Fibroblast of villous mesenchyme (primary cell): ENCODE measurements around the gene OCRL. TPM values are rescaled to one million over a fixed set of nuclear protein-coding genes. Genes with fewer than 3 reads are reported as not detected.
A peak's percentile ranks its signal among the peaks of the same experiment; 100 is the strongest.

Experiments used
- DNase-seq: peaks from one replicate; pipeline ENCODE4 v3.0.0-alpha.2; 2010; ENCODE audit warnings: low read depth
- H3K4me3 ChIP-seq: 2 replicates; pipeline ENCODE4 v1.5.1; 2011; ENCODE audit warnings: low read depth, mild to moderate bottlenecking, low read length
- total RNA-seq: library from RNA; depleted of rRNA; stranded (reverse); fragments of >200 nt; gene quantifications from 2 replicates; pipeline ENCODE4 v1.2.3, GENCODE V29; 2012
- TF ChIP-seq, protein P1 (sequence below): IDR thresholded peaks from 2 replicates; pipeline ENCODE4 v1.5.1; 2012; ENCODE audit warnings: low read depth, mild to moderate bottlenecking, low read length; ENCODE audit not compliant: insufficient read depth

OCRL gene
- total RNA-seq, 1 donor, result 24.6 TPM

DNA sequence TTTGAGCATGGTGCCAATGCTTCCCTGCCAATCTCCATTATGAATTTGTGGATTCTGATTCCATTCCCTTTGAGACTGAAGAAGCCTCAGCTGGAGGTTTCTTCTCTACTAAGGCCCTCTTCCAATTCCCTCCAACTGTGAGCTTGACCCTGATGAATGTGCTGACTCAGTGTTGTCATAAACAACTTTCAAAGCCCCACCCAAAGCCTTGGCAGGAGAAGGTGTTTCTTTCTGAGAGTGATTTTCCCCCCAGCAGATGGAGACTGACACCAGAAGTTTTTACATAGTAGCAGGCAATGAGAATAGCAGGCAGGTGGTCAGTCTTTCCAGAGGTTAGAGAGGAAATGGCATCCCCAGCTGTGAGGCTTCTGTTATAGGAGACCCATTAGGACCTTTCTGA is 53.1 kb downstream of the OCRL start:
- TF ChIP-seq, protein P1, sequence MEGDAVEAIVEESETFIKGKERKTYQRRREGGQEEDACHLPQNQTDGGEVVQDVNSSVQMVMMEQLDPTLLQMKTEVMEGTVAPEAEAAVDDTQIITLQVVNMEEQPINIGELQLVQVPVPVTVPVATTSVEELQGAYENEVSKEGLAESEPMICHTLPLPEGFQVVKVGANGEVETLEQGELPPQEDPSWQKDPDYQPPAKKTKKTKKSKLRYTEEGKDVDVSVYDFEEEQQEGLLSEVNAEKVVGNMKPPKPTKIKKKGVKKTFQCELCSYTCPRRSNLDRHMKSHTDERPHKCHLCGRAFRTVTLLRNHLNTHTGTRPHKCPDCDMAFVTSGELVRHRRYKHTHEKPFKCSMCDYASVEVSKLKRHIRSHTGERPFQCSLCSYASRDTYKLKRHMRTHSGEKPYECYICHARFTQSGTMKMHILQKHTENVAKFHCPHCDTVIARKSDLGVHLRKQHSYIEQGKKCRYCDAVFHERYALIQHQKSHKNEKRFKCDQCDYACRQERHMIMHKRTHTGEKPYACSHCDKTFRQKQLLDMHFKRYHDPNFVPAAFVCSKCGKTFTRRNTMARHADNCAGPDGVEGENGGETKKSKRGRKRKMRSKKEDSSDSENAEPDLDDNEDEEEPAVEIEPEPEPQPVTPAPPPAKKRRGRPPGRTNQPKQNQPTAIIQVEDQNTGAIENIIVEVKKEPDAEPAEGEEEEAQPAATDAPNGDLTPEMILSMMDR, result no peak
- no peak overlapping the region for H3K4me3 ChIP-seq
- peak; percentile 60 for DNase-seq

DNA sequence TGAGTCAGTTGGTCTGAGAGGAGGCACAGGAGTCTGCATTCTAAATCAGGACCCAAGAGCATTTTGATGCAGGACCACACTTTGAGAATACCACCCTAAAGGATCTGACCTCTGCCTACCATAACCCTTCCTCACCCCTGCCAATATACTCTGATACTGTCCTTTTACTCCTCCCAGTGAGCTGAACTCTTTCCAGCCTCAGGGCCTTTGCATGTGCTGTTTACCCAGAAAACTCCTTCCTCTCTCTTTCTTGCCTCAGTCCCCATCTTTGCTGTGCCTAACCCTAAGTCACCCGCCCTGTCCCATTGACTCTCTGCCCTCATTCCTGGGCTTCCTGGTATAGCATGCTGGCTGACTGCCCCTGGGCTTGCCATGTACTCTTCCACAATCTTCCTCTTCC is 54.7 kb downstream of the OCRL start:
- no peak overlapping the region for H3K4me3 ChIP-seq
- TF ChIP-seq, protein P1, result no peak
- DNase-seq, result no peak

DNA sequence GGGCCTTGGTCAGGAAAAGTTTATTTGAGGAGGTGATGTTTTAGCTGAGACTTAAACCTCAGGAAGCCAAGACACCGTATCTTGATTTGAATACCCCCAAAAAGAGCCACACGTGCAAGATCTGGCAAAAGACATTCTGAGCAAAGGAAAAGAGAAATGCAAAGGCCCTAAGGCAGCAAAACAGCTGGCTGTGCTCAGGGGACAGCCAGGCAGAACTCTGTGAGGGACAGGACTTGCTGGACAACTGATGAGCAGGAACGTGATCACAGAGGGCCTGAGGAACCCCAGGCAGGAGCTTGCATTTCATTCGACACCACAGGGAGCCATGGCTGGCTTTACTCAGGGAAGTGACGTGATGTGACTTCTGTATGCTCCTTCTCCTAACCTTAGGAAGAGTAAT is 56.0 kb downstream of the OCRL start:
- TF ChIP-seq, protein P1, result no peak
- no peak overlapping the region for H3K4me3 ChIP-seq
- DNase-seq, result no peak

DNA sequence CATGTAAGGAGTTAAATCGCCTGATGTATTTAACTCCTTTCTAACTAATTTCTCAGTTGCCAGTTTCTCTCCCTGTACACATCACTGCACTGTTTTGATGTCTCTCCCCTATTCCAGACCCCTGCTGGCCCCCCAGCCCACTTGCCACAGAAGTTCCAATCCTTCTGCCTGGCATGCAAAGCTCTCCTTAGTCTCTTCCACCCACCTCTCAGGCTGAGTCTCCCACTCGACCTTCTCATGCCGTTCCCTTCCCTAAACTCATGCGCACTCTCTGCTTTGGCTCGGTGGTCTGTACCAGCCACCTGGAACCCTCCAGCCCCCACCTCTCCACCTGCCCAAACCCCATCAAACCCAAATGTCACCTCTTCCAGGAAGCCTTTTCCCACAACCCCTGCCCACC is 57.8 kb downstream of the OCRL start:
- no peak for DNase-seq
- TF ChIP-seq, protein P1, result no peak
- H3K4me3 ChIP-seq, result no peak overlapping the region

DNA sequence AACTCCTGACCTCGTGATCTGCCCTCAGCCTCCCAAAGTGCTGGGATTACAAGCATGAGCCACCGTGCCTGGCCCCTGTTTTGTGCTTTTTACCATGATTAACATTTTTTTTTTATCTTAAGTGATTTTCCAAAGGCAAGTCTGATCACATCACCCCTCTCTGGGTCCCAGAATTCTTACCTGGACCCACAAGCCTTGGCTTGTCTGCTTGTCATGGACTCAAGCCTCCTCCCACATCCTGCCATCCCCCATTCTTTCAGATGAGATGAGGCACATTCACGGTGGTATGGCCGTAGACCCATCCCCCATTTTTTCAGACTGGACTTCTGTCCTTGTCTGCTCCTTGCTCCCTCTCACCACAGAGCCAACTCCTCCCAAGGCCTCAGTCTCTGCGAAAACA is 59.4 kb downstream of the OCRL start:
- TF ChIP-seq, protein P1, result no peak
- no peak for DNase-seq
- H3K4me3 ChIP-seq, result no peak overlapping the region

DNA sequence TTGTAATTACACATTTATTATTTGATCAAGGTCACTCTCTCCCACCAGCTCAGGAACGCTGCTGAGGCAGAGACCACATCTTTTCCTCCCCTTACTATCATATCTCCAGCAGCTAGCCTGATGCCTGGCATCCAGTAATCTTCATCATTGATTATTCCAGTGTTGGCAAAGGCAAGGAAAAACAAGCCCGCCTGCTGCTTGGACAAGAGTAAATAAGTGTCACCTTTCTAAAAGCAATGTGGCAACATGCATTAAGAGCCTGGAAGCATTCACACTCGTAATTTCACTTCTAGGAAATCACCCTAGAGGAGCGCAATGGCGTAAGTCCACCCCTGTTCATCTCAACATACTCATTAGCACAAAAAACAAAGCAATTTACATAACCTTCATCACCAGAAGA is 59.9 kb downstream of the OCRL start:
- no peak overlapping the region for H3K4me3 ChIP-seq
- TF ChIP-seq, protein P1, result no peak
- DNase-seq, result no peak

DNA sequence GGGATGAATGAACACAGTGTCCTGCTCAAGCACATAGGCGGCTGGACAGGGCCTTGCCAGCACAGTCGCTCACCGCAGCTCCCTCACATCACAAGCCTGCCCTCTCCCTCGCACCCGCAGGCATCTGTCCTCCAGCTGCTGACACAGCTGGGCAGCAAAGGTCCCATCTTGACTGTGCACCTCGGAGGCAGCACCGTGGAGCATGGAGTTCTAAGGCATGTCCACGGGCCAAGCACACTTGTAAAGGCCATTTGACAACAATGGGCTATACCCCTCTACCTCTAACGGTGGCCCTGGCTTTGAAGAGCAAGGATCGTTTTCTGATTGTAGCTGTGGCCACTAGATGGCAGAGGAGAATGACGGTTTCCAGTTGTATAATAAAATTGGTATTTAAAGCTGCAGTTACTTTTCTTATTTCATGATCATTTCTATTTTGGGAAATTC is 60.9 kb downstream of the OCRL start:
- DNase-seq, result peak; percentile 27
- H3K4me3 ChIP-seq, result no peak overlapping the region
- TF ChIP-seq, protein P1, result peak; percentile 65
